Activated T-helper 9 cell treated with anti-CD3 and anti-CD28 coated beads, Interleukin-2, amount 50 U/mL, for 16 hours (primary cell): Measurements from ENCODE around the gene CLEC20A.

Experiments used
- DNase-seq: peaks from one replicate; pipeline ENCODE4 v3.0.0-alpha.2; 2020; ENCODE audit warnings: low read depth

CLEC20A gene

DNA sequence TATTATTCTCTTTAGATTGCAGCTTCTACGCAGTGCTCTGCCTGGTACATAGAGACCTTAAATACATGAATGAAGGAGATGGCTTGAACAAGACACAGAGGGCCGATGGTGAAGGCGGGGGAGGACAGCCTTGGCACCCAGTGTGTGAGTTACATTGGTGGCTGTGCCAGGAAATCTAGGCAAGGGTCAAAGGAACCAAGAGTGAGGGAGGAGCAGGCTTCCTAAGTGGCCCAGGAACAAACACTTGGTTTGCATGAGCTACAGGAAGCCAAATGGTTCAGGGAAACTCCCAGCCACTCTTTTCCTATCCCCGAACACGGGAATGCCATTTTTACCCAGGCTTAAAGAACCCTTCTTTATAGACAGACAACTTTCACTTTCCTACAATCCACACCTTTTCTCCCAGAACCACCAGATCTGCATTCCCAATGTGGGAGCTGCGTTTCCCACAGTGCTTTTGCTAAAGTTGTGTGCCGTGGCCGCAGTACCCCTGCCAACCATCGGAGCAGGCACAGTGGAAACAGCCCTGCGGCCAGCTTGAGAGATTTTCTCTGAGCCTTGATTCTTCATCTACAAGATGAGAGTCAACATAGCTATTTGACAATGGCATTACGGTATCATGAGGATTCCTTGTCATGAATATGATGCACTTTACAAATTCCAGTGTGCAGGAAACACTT, 3.5 kb upstream of the CLEC20A start:
- no peak for DNase-seq

DNA sequence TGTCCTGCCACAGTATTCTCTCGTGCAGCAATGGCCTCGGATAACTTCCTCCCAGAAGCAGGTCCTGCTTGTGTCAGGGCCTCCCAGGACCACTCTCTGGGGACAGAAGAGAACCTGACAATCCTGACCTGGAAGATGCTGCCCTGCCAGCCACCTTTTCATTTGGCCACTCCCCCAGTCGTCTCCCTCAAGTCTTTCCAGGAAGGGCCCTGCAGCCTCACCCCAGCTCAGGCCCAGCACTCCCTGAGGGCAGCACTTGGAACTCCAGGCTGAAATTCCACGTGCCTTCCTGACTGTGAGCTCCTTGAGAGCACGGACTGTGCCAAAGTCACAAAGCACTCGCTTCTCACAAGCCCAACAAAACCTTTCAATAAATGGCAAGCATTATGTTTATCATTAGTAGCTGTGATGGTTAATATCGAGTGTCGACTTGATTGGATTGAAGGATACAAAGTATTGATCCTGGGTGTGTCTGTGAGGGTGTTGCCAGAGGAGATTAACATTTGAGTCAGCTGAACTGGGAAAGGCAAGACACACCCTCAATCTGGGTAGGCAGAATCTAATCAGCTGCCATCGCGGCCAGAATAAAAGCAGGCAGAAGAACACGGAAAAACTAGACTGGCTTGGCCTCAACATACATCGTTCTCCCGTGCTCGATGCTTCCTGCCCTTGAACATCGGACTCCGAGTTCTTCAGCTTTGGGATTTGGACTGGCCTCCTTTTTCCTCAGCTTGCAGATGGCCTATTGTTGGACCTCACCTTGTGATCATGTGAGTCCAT, 2.3 kb upstream of the CLEC20A start:
- DNase-seq: no peak

DNA sequence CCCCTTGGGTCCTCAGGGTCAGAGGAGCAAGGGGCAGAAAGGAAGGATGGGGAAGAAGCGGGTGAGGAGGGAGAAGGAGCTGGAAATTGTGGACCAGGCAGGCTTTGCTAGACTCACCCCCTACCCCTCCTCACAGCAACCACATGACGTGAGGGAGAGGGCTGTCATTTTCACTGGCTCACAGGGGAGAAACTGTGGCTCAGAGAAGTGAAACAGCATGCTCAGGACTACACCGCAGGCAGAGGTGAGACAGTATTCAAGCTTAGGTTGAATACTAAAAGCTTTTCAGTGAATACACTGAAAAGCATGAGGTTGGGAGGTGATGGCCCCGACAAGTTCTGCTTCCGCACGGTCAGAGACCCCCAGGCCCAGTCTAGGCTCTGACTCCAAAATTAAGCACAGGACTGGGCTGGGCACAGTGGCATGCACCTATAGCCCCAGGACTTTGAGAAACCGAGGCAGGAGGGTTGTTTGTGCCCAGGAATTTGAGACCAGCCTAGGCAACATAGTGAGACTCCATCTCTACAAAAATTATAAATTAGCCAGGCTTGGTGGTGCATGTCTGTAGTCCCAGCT, 1.2 kb upstream of the CLEC20A start:
- no peak for DNase-seq

DNA sequence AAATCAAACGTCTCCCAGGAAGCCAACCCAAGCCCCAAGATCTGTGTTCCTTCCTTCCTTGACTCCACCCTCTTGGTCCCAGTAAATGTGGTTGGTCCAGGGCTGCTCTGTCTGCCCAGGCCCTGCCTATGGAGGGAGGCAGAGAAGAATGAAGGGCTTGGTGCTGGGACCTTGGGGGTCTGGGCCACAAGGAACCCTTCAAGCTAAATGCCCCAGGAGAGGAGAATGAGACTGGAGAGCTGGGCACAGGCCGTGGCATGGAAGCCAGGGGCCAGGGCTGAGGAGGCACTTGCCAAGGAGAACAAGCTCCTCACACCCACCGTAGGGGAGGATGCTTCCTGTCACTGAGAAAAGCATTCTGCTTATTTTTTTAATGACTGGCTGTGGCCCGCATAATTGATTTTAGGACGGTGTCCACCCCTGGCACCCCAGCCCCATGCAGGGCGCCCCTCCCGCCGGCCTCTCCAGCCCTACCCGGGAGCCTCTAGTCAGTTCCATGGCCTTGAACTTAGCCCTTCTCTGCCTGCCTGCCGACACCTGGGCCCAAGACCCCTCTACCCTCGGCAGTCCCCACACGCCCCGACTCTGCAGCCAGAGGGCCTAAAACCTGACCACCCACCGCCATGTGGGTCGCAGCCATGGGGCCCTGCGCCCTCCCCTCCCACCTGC, 889 bp downstream of the CLEC20A start:
- no peak for DNase-seq

DNA sequence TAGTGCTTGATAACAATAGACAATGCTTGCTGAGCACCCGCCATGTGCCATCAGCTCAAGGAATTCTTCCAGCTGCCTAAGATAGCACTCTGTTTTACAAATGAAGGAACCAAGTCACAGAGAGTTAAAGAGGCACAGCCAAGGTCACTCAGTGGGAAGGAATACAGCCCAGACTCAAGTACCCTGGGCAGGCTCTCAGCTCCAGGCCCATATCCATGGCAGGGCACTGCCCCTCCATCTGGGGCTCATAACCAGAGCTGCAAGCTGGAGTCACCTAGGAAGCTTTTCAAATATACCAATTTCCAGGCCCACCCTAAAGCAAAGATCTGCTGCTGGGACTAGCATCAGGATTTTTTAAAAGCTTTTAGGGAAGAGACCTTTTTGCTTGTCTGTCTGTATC, 1.6 kb downstream of the CLEC20A start:
- no peak for DNase-seq

DNA sequence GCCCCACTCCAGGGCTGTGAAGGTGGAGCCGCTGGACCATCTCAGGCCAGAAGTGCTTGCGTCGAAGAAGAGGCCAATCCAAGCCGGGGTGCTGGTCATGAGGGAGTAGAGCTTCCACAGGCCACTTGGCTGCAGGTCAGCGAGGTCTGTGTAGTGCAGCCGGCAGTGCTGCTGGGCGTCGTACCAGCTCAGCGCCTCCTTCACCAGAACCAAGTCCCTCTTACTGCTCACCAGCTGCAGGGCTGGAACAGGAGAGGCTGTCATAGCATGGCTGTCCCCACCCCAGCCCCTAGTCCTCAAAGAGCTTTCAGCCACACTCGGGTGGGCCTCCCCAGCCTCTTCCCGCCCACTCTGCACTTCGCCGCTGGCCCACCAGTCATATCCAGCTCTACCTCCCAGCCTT, 2.2 kb downstream of the CLEC20A start:
- DNase-seq: no peak

DNA sequence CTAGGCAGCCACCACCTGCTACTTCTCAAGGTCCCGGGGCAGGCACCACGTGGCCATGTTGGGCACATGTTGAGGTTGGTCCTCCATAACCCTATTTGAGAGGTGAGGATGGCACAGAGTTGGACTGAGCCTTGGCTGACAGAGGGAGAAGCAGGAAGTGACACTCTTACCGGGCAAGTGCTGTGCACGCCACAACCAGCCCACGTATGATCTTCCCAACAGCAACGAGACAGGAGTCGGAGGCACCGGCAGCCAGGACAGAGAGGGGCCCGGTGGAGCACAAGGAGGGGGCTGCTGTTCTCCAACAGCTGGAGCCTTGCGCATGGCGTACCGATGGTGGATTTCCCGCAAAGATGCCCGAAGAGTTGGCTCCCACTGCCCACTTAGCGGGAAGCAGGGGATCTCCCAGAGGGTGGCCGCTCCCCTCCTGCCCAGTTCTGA, 3.4 kb downstream of the CLEC20A start:
- no peak for DNase-seq

DNA sequence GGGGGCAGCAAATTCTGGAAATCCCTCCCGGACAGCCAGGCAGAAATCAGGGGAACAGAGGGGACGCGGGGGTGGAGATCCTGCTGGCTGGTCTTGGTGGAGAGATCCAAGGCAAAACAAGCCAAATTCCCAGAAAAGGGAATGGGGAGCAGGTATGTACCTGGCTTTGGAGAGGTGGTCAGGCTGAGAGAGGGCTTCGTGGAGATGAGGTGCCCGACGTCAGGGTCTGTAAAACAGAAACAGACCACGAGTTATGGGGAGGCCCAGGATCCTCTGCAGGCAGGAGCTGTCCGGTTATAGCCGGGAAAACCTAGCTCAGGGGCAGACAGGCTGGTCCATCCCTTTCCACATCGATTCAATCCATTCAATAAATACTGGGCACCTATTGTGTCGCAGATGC, 4.4 kb downstream of the CLEC20A start:
- DNase-seq: no peak

DNA sequence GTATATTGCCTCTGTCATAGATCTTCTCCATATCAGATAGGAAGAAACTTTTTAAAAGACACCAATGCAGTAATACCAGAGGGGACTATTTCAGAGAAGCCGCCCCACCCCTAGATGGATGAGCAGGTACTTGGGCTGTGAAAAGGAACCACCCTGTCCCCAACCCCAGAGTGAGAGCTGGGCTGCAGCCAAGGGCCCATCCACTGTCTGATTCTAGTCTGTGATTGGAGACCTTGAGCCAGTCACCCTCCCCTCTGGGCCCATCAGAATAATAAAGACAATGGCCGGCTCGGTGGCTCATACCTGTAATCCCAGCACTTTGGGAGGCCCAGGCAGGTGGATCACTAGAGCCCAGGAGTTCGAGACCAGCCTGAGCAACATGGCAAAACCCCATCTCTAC, 5.0 kb downstream of the CLEC20A start:
- DNase-seq: no peak

DNA sequence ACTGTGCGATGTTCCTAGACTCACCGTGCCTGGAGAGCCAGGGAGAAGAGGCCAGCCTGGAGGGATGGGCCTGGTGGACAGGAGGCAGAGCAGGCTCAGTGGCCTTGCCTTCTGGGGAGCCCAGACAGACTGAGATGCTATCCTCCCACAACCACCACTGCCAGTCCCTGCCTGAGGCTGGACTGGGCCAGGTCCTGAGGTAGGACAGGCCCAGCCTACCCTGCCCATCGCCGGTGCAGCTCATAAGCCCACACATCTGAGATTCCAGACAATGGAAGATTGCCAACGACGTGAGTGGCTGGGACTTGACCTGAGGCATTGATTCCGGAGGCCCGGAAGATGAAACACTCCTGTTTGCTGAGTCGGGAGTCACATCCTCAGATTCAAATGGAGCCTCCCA, 5.8 kb downstream of the CLEC20A start:
- no peak for DNase-seq

DNA sequence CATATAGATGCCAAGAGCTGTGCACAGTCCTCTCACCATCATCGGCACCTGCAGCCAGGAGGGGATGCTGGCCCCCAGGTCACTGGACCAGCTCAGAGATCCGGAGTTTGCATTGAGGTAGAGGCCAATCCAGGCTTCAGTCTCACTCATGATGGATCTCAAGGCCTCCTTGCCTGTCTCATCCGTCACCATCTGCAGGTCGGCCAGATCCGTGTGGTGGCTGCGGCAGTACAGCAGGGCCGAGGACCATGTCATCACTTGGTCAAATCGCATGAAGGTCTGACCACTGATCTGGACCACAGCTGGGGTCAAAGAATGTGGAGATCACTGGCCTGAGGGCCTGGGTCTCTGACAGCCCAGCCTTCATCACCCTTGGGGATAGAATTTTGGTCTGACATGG, 6.6 kb downstream of the CLEC20A start:
- no peak for DNase-seq

DNA sequence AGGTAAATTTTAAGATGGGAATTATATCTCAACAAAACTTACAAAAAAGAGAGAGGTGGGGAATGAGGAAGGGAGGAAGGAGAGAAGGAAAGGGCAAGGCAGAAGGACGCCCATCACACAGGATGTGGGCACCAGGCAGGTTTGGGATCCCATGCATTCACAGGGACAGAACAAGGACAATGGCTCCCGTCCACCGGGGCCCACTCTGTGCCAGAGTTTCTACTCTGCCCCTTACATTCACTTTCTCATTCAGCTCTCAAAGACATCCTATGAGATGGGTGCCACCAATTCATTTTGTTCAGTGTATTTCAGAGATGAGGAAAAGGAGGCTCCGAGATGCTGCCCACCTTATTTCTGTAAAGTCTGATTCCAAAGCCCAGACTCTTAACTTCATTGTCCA, 7.4 kb downstream of the CLEC20A start:
- DNase-seq: no peak

DNA sequence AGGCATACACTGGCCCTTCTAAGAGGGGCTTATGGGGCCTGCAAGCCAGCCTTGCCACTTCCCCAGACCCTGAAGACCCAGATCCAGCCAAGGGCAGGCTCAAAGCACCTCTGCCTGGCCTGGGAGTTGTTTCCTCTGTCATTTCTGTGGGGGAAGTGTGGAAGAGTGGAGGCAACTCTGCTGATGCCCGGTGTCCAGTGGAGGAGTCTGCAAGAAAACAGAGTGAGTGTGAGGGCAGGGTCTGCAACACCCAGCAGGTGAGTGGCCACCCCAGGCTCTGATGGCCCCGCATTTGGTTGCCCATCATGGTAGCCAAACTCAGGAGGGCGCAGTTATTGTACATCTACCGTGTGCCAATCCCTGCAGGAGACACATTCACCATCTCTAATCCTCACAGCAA, 8.4 kb downstream of the CLEC20A start:
- no peak for DNase-seq

DNA sequence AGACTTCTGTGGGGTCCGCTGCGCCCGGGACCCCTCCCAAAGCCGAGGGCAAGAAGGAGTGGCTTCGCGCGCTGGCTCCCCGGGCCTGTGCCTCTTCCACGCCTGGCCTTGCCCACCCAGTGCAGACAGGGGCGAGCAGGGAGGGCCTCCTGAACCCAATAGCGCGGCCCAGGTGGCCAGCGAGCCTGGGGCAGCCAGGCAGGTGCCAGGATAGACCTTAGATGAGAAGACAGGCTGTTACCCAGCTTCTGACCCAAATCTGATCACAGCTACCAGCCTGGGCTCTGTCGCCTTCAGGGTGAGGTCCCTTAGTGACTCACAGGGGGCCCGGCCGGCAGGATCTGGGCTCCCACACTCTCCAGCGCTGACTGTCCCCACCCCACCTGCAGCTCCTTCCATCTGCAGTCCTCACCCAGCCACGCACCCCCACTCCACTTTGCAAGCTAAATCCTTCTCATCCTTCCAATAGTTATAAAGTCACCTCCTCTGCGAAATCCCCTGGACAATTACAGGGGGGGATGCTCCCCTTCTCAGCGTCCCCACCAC, 9.6 kb downstream of the CLEC20A start:
- no peak for DNase-seq

DNA sequence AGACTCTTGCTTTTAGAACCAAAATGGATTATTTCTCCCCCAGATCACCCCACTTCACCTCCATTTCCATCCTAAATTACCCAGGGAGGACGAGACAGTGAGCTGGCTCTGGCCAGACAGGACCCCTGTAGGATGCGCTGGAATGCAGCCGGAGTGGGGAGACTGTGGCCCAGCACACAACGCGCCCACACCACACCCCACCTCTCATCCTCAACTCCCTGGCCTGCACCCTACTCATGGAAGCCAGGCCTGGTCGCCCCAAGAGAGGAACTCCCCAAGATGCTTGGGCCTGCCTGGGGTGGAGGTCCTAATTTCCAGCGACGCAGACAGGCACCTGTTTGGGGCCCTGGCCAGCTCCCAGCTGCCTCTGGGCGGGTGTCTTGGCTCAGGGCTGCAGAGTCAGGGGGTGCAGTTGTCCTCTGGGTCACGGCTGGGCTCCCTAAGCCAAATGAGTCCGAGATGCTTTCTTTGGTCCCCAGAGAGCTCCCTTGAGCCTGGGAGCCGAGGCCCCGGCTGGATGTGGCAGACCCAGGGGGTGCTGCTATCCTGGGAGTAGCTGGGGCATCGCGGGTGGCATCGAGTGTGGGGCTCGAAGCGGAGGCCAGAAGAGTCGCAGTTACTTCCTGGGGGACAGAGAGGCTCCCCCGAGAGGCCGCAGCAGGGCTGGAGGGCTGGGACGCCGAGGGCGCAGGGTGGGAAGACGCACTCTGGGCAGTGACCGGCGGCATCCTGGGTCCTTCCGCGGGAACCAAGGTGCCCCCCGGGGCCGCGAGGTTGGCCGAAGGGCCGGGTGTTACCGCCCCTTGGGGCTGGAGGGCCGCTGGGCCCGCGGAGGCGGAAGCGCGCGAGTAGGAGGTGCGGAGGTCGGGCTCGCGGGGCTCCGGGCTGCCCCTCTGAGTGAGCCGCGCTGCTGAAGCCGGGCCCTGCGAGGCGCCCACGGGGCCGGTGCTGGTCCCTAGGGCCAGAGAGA, 10.4 kb downstream of the CLEC20A start:
- no peak for DNase-seq

DNA sequence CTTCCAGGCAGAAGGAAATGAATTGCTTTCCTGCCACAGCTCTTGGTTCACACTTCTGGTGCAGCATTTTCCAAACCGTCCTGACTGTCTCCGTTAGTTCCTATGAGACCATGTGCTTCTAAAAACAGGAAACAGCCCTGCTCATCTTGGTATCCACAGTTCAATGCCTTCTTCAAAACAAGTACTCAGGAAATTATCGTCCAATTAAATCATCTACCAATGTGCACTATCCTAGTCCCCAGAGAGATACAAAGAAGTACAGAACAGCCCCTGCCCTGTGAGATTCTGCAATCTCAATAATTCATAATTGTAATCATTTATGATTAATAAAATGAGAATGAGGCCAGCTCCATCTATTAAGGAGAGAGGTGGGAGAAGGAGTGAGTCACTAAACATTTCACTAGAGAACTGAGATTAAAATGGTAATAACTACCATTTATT, 11.2 kb downstream of the CLEC20A start:
- DNase-seq: no peak

DNA sequence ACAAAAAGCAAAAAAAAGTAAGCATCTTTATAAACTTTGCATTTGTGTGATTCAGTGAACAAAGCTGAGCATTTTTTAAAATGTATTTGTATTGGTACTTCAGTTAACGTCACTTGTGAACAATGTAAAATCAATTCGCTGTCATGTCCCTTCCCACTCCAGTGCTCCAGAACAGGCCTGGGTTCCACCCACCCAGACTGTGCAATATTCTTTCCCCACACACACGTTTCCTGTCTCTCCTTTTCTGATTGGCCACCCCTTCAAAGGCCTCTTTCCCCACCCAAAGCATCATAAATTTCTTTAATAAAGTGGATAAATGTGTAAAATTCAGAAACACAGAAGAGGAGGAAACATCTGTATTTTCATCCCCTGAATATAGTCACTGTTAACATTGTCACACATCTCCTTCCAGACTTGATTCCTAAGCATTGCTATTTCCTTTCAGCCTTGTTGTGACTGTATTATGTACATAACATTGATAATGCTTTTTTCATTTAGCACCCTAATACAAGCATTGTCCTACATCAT, 12.0 kb downstream of the CLEC20A start:
- no peak for DNase-seq

DNA sequence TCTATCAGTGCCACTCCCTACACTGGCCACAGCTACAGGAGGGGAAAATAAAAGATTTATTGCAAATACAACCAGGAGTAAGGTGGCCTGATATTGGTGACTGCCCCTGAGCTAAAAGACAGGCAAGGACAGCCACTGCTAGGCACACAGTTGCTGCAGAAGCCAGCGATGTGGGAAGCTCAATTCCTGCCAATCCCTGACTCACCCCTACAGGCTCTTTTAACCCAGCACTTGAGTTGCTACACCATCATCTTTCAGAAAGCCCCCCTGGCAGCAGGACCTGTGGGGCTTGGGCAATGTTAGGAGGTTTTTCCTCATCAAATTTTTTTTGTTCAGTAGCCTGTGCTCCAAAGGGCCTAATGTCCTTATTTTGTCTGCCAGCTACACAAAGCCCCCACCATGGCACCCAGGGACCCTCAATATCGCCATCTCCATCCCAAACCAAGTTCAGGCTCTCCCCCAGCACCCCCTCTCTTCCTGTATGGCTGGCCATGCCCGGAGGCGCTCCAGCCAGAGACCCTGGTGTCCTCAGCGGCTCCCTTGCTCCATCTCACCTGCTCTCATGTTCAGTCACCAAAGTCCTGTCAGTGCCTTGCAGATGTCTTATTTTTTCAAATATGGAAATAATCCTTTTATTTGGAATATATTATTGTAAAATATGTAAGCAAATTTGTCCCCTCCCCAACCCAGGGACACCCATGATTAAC, 13.4 kb downstream of the CLEC20A start:
- DNase-seq: no peak

DNA sequence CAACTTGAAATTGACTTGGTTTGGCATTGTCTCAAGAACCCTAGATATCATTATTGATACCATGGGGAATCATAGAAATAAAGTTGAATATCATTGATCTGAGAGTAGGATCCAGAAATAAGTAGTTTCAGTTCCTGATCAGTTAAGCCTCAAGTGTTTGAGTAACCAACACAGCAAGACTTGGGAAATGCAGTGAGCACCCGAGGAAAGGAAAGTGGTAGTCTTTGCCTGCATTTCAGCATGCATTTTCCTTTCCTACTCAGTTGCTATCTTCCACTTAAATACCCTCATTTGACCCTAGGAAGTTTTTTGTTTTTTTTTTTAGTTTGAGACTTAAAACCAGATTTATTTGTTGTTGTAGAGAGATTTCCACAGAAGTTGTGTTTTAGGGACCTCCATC, 18.9 kb downstream of the CLEC20A start:
- DNase-seq: no peak

DNA sequence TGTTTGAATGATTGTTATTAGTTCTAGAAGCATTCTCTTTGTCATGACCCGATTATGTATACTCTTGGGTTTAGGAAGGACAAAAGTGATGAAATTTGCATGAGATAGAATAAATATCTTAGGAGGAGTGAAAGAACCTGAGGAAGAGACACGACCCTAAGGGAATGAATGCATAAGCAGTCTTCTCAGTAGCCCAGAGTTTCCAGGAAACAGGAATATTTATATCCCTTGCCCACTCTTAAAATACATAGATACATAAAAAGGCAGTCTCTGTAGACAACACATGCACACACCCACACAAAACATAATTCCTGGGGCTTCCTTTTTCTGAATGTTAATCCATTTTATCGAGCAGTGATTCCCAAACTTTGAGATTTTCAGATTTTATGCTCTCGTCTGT, 19.4 kb downstream of the CLEC20A start:
- DNase-seq: no peak
